Measurements from ENCODE around the gene KBTBD6. TPM values are rescaled to one million over a fixed set of nuclear protein-coding genes. Genes with fewer than 3 reads are reported as not detected.

KBTBD6 gene
- total RNA-seq (1 to 10 TPM; 4.7 to 5.1 TPM), polyA plus RNA-seq (1 to 10 TPM; 2.1 to 2.8 TPM)

GRCh38 chr13:41132512-41133152 is at the start of gene KBTBD6:
TSS of gene KBTBD6 (minus strand) at chr13:41132802. CDS start at chr13:41132511, 291 bp downstream.
- H3K9me3 ChIP-seq (ENCODE audit: control insufficient read depth in 4 of 4, low read length in 3 of 4), result no peaks in the 10 kb centered on the region
- H3K9ac ChIP-seq (ENCODE audit: low read depth in 1 of 2, low read length in 2 of 2), result peak within 1 kb of the TSS; percentile 90 to 94
- no peaks in the 10 kb centered on the region for H3K27me3 ChIP-seq (ENCODE audit: control insufficient read depth in 4 of 4, insufficient read depth in 4 of 4, low read length in 3 of 4)
- TF ChIP-seq ZBTB33 (IDR thresholded peaks at IDR 0.05) (peak; percentile 100), REST (IDR thresholded peaks at IDR 0.05) (no peak), FOXA1 (IDR thresholded peaks at IDR 0.05) (peak; percentile 25), NR2F2 (IDR thresholded peaks at IDR 0.05) (peak; percentile 31), RXRA (IDR thresholded peaks at IDR 0.05) (peak; percentile 16 to 36), HNF4G (IDR thresholded peaks at IDR 0.05) (no peak), RAD21 (IDR thresholded peaks at IDR 0.05) (peak; percentile 55 to 56), GABPA (IDR thresholded peaks at IDR 0.05 in 1 of 2, conservative IDR thresholded peaks at IDR 0.05 in 1 of 2) (peak; percentile 8 to 84), FOXA2 (IDR thresholded peaks at IDR 0.05) (peak; percentile 11), HNF4A (conservative IDR thresholded peaks at IDR 0.05) (peak; percentile 54 to 56), CTCF (IDR thresholded peaks at IDR 0.05; ENCODE audit: low read depth, low read length, missing input control) (no peak), SP1 (IDR thresholded peaks at IDR 0.05) (peak; percentile 78), TAF1 (conservative IDR thresholded peaks at IDR 0.05) (peak; percentile 87), ATF3 (IDR thresholded peaks at IDR 0.05) (peak; percentile 76), YY1 (IDR thresholded peaks at IDR 0.05) (peak; percentile 89), EGR1 (IDR thresholded peaks at IDR 0.05; ENCODE audit: low read depth in 2 of 2) (peak; percentile 95 to 98), JUND (IDR thresholded peaks at IDR 0.05) (peak; percentile 39 to 62)
- TF ChIP-seq, protein P1, sequence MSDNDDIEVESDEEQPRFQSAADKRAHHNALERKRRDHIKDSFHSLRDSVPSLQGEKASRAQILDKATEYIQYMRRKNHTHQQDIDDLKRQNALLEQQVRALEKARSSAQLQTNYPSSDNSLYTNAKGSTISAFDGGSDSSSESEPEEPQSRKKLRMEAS (IDR thresholded peaks at IDR 0.05), result peak; percentile 77
- under 1% methylated on average over 45 of the region's 45 CpGs for WGBS
- H3K4me1 ChIP-seq (ENCODE audit: control insufficient read depth in 4 of 4, insufficient read depth in 4 of 4, low read length in 3 of 4), result peaks cover 0 to 21% (median 16%) of the 10 kb centered on the region in 4 donors
- no peaks in the 10 kb centered on the region for H3K36me3 ChIP-seq (ENCODE audit: control insufficient read depth in 4 of 4, insufficient read depth in 3 of 4, low read depth in 1 of 4, low read length in 3 of 4)
- DNase-seq (ENCODE audit: low spot score), result peak; percentile 93
- peak within 1 kb of the TSS; percentile 82 to 89 for H3K27ac ChIP-seq (ENCODE audit: low read depth in 1 of 2, low read length in 2 of 2)
- H3K4me3 ChIP-seq (ENCODE audit: low read depth in 1 of 3, low read length in 3 of 3), result peak within 1 kb of the TSS; percentile 52 to 98 (median 88)
